AG09319 (cell line): ENCODE data around the gene DIPK1B.

Experiments
- DNase-seq: peaks from one replicate; pipeline ENCODE4 v3.0.0-alpha.2; 2010; ENCODE audit warnings: low read depth; ENCODE audit errors: extremely low read depth
- TF ChIP-seq, protein P1 (sequence below): IDR thresholded peaks from 2 replicates; pipeline ENCODE4 v1.5.1; 2011; ENCODE audit warnings: low read depth, mild to moderate bottlenecking, inconsistent platforms, low read length, moderate library complexity

The DIPK1B gene

GRCh38 chr9:136688274-136689107 is 23.9 kb upstream of the DIPK1B start:
- TF ChIP-seq, protein P1, sequence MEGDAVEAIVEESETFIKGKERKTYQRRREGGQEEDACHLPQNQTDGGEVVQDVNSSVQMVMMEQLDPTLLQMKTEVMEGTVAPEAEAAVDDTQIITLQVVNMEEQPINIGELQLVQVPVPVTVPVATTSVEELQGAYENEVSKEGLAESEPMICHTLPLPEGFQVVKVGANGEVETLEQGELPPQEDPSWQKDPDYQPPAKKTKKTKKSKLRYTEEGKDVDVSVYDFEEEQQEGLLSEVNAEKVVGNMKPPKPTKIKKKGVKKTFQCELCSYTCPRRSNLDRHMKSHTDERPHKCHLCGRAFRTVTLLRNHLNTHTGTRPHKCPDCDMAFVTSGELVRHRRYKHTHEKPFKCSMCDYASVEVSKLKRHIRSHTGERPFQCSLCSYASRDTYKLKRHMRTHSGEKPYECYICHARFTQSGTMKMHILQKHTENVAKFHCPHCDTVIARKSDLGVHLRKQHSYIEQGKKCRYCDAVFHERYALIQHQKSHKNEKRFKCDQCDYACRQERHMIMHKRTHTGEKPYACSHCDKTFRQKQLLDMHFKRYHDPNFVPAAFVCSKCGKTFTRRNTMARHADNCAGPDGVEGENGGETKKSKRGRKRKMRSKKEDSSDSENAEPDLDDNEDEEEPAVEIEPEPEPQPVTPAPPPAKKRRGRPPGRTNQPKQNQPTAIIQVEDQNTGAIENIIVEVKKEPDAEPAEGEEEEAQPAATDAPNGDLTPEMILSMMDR, result no peak
- DNase-seq, result no peak

GRCh38 chr9:136689108-136689460 is 23.3 kb upstream of the DIPK1B start:
- TF ChIP-seq, protein P1, result no peak
- no peak for DNase-seq

DNA sequence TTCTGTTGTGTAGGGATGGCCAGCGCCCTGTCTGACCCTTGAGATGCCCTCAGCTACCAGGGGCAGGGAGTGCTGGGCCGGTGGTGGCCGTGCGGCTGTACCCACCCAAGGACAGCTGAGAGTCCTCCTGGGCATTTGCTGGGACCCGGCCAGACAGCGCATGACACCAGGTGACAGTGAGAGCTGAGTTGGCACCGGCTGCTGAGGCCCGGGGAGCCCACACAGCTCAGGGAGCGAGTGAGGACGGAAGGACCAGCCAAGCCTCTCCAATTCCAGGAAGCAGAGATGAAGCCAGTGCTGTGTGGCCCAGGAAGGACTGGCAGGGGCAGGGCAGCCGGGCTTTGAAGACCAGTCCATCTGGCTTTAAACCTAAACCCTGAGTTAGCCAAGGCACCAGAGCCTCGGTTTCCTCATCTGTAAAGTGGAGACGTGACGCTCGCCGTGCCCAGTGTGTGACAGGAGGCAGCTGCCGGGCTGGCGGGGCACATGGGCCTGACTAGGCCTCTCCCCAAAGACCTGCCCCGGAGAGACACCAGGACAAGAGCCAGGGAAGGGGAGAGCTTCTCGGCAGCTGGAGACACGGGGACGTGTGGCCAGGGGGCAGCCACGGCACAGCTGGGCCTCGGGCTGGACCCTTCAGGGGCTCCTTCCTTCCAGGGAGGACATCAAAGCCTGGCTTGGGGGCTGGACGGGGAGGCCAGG is 22.1 kb upstream of the DIPK1B start:
- TF ChIP-seq, protein P1, result no peak

DNA sequence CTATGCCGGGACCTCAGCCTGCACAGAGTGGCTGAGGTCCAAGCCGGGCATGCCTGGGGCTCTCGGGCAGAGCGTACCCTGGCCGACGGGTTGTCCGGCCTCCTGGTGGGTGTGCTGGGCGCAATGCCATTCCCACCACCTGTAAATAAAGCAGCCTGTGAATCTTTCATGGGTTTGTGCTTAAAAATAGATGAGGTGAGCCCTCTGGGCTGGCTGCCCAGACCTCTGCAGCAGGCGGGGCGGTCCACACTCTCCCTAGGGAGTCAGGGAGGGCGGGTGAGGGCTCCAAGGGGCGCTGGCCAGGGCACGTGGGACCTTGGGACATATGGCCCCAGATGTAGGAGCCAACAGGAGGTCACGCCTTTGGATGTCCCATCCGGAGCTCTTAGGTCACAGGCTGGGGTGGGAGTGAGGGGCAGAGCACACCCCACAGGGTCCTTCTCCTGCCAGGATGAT is 21.5 kb upstream of the DIPK1B start:
- TF ChIP-seq, protein P1, result no peak
- no peak for DNase-seq

More for the DNA sequence above, 22.1 kb upstream of the DIPK1B start:
- DNase-seq, result no peak

DNA sequence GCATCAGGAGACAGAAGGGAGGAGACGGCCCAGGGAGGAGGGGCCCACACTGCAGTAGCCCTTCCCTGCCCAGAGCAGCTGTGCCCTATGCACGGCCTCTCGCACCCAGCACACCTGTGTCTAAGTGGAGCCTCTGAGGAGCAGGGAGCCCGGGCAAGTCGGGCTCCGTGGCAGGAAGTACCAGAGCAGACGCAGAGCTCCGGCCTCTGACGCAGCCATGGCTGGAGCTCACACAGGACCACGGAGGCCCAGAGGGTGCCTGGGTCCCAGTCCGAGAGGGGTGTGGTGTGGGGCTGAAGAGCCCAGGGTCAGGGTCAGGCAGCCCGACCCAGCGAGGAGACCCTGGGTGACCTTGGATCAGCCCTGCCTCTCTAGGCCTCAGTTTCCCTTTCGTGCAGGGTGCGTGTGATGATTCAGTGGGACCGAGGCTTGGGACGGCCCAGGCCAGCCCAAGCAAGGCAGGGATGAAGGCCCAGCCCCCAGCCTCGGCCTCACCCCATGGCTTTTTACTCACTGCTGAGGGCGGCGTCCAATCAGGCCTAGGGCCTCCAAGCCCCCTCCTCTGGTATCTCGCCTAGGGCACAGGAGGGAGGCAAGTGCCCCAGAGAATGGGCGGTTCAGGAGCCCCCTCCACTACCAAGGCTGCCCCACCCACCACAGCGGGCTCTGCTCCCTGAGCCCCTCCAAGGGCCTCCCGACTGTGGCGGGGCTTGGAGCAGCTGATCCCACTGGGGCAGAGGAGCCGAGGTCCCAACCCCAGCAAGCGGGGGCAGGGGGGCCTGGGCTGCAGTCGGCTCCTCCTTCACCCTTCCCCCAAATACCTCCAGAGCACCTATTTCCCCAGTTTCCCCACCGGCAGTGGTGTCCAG is 20.8 kb upstream of the DIPK1B start:
- DNase-seq, result no peak
- TF ChIP-seq, protein P1, result no peak

DNA sequence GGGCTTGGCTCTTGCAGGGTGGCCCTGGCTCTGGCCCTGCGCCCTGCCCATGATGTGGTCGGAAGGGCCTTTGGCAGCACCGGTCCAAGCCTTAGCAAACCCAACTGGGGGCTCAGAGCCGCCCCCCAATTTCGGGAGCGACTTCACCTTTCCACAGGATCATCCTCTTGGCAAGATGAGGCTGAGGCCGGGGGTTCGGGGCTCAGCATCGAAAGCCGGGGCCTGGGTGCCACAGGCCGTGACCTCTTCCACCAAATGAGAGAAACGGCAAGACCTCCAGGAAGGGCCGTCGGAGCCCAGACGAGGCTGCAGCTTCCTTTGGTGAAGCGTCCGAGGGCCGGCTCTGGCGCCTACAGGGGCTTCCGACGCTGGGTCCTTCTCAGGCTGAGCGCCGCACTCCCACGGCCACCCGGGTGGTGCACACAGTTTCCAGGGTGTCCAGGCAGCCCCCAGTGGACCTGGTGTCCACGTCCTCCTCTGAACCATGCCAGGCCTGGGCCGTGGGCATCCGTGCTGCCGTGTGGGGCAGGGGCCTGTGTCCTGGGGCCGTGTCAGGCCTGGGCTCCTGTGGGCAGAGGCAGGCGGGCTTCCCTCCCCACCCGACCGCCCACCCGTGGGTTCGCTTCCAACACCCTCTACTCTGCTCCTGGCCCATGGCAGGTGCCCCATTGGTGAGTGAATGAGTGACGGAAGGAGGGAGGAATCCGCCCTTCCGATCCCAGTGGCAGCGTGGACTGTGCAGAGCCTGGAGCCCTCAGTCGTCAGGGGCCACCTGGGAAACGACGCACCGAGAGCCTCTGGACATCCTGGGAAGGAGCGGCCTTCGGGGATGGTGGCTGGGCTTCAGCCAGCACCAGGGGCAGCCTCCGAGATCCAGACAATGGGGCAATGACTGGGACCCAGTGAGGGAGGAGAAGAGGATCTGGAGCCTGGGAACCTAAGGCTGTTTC is 19.9 kb upstream of the DIPK1B start:
- no peak for DNase-seq
- TF ChIP-seq, protein P1, result no peak
